ENCODE results near the gene DSCAM. TPM values are rescaled to one million over a fixed set of nuclear protein-coding genes. Genes with fewer than 3 reads are reported as not detected.

The DSCAM gene
- total RNA-seq, 1 donor from 2014 or later, result 0.06 TPM

GRCh38 chr21:40623528-40623927, 223.4 kb downstream of the DSCAM start:
- TF ChIP-seq, protein P1, sequence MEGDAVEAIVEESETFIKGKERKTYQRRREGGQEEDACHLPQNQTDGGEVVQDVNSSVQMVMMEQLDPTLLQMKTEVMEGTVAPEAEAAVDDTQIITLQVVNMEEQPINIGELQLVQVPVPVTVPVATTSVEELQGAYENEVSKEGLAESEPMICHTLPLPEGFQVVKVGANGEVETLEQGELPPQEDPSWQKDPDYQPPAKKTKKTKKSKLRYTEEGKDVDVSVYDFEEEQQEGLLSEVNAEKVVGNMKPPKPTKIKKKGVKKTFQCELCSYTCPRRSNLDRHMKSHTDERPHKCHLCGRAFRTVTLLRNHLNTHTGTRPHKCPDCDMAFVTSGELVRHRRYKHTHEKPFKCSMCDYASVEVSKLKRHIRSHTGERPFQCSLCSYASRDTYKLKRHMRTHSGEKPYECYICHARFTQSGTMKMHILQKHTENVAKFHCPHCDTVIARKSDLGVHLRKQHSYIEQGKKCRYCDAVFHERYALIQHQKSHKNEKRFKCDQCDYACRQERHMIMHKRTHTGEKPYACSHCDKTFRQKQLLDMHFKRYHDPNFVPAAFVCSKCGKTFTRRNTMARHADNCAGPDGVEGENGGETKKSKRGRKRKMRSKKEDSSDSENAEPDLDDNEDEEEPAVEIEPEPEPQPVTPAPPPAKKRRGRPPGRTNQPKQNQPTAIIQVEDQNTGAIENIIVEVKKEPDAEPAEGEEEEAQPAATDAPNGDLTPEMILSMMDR (conservative IDR thresholded peaks at IDR 0.05; ENCODE audit: low read depth, low read length), result no peak
- H3K4me3 ChIP-seq (ENCODE audit: low read depth, low read length), result no peak overlapping the region
- no peak for DNase-seq (ENCODE audit: low read depth)

DNA sequence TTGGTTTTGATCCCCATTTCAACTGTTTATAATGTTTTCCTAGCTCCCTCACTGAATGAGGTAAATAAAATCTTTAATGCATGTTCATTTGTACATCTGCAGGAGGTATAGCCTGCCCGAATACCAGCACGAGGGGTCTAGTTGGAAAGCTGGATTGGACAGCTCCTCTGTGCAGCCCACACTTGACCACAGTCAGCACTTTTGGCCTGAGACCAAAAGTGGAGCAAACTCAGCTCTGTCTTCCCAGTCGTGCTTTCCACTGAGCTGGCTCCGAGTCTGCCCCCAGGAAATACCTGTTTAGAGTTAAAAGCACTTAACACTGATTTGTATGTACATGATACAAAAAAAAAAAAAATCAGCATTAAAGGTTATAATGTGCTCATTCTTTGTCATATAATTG, 224.4 kb downstream of the DSCAM start:
- TF ChIP-seq, protein P1 (conservative IDR thresholded peaks at IDR 0.05; ENCODE audit: low read depth, low read length), result no peak
- no peak for DNase-seq (ENCODE audit: low read depth)
- H3K4me3 ChIP-seq (ENCODE audit: low read depth, low read length), result no peak overlapping the region

GRCh38 chr21:40620386-40621145, 226.4 kb downstream of the DSCAM start:
- no peak for DNase-seq (ENCODE audit: low read depth)

DNA sequence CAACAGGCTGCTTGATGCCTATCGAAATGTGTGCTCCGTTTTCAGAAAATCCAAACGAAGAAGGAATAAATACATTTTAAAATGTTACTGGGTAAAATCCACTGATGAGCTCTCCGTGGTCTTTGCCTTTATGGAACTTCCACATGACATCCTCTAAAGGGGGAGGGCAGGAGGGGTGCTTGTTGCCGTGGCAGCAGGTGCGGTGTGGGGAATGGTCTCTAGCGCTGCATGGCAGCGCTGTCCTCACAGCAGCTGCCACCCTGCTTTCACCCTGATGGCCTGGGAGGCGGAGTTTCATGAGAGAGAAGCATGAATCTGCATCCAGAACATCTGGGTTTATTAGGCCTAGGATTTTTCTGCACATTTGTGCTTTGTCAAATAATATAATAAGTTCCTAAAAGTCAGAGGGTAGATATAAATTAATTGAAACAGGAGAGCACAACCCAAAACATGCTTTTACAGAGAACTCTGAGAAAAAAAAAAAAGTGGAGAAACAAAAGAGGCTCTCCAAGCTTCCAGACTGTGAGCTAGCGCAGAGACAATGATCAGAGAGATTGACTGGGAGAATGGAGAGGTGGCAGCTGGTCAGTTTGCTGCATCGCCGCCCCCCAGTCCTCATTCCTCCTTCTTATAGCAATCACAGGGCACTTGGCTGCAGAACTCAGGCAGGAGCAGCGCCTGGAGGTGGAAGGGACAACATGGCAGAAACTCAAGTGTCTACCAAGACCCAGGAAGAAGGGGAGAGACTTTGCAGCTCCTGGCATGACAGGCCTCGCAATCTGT, 228.6 kb downstream of the DSCAM start:
- no peak for DNase-seq (ENCODE audit: low read depth)
- H3K4me3 ChIP-seq (ENCODE audit: low read depth, low read length), result no peak overlapping the region
- TF ChIP-seq, protein P1 (conservative IDR thresholded peaks at IDR 0.05; ENCODE audit: low read depth, low read length), result no peak

More at GRCh38 chr21:40620386-40621145, 226.4 kb downstream of the DSCAM start:
- H3K4me3 ChIP-seq (ENCODE audit: low read depth, low read length), result no peak overlapping the region
- TF ChIP-seq, protein P1 (conservative IDR thresholded peaks at IDR 0.05; ENCODE audit: low read depth, low read length), result no peak

- TF ChIP-seq, protein P1 (conservative IDR thresholded peaks at IDR 0.05; ENCODE audit: low read depth, low read length), result no peak
- H3K4me3 ChIP-seq (ENCODE audit: low read depth, low read length), result no peak overlapping the region
- DNase-seq (ENCODE audit: low read depth), result no peak
These were observed 230.6 kb downstream of the DSCAM start for GRCh38 chr21:40616377-40616704.

DNA sequence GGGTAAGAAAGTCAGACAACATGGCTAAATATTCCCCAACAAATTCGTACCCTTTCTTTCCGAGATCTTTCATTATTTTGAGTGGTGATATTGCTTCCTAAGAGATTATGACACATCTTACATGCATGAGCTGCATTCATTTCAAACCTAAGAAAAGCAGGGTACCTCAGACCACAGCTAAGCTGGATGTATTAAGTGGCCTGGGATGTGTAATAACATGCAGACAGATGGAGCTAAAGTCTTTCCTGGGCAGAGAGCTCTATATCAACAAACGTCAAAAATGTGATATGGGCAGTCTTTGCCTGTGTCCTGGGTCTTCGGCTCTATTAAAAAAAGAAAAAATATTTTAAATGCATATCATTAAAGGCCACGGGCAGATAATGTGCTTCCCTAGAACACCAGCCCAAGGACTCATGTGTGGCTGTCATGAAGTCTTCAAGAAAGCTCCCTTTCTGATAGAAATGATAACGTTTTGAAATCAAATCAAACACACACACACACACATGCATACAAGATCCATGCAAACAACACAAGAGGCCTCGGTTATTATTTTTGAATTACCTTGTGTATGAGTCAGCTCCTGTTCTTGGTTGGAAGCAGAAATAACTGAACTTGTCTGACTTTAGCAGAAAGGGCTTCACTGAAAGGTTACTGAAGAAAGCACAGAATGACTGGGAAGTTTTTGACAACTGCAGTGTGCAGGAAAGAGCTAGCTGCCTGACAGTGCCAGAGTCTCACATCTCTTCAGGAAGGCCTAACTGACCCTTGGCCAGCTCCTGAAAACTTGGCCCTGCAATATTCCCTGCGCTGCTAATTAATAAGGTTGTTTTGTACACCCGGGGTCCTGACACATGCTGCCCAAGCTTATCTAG, 231.2 kb downstream of the DSCAM start:
- H3K4me3 ChIP-seq (ENCODE audit: low read depth, low read length), result no peak overlapping the region
- TF ChIP-seq, protein P1 (conservative IDR thresholded peaks at IDR 0.05; ENCODE audit: low read depth, low read length), result no peak
- DNase-seq (ENCODE audit: low read depth), result no peak

Measured in epithelial cell of proximal tubule (primary cell).